ENCODE results near the gene SPON2. TPM values are rescaled to one million over a fixed set of nuclear protein-coding genes. Genes with fewer than 3 reads are reported as not detected.

Gene SPON2
- total RNA-seq, 6 experiments from 2014 or later = 12.0 to 53.5 (median 48.2) TPM

- Mint-ChIP-seq H3K27ac (no peak overlapping the region), H3K4me1 (ENCODE audit: low read depth) (peaks cover 5% of the 10 kb centered on the region; the same call in 1 of the 2 replicates), H3K27me3 (ENCODE audit: insufficient read depth) (peaks cover 5% of the 10 kb centered on the region; the same call in 1 of the 2 replicates), H3K4me3 (no peak overlapping the region), H3K36me3 (ENCODE audit: low read depth) (peaks cover 16% of the 10 kb centered on the region), H3K9me3 (no peaks in the 10 kb centered on the region)
- no peak for TF ChIP-seq CTCF (IDR thresholded peaks at IDR 0.05)
- DNase-seq = no peak
Measured at GRCh38 chr4:1213336-1213995, 41.1 kb upstream of the SPON2 start.

GRCh38 chr4:1212546-1213335, 40.4 kb upstream of the SPON2 start:
- Mint-ChIP-seq H3K4me1 (ENCODE audit: low read depth) (peaks cover 5% of the 10 kb centered on the region; the same call in 1 of the 2 replicates), H3K9me3 (no peaks in the 10 kb centered on the region), H3K4me3 (no peak overlapping the region), H3K36me3 (ENCODE audit: low read depth) (peaks cover 9% of the 10 kb centered on the region; the same call in 1 of the 2 replicates), H3K27me3 (ENCODE audit: insufficient read depth) (peaks cover 5% of the 10 kb centered on the region; the same call in 1 of the 2 replicates), H3K27ac (no peak overlapping the region)
- no peak for DNase-seq
- TF ChIP-seq CTCF (IDR thresholded peaks at IDR 0.05) = no peak

GRCh38 chr4:1211891-1212545, 39.6 kb upstream of the SPON2 start:
- Mint-ChIP-seq H3K4me1 (ENCODE audit: low read depth) (peaks cover 5% of the 10 kb centered on the region; the same call in 1 of the 2 replicates), H3K4me3 (no peak overlapping the region), H3K27me3 (ENCODE audit: insufficient read depth) (peaks cover 5% of the 10 kb centered on the region; the same call in 1 of the 2 replicates), H3K27ac (no peak overlapping the region), H3K36me3 (ENCODE audit: low read depth) (peaks cover 7% of the 10 kb centered on the region; the same call in 1 of the 2 replicates), H3K9me3 (no peaks in the 10 kb centered on the region)
- DNase-seq = no peak
- TF ChIP-seq CTCF (IDR thresholded peaks at IDR 0.05) = no peak

- Mint-ChIP-seq H3K27ac (no peak overlapping the region), H3K27me3 (ENCODE audit: insufficient read depth) (peaks cover 5% of the 10 kb centered on the region; the same call in 1 of the 2 replicates), H3K36me3 (ENCODE audit: low read depth) (peaks cover 7% of the 10 kb centered on the region; the same call in 1 of the 2 replicates), H3K9me3 (no peaks in the 10 kb centered on the region), H3K4me1 (ENCODE audit: low read depth) (peaks cover 5% of the 10 kb centered on the region; the same call in 1 of the 2 replicates), H3K4me3 (no peak overlapping the region)
- no peak for DNase-seq
- no peak for TF ChIP-seq CTCF (IDR thresholded peaks at IDR 0.05)
Measured at GRCh38 chr4:1211371-1211770, 39.0 kb upstream of the SPON2 start.

GRCh38 chr4:1210971-1211370, 38.6 kb upstream of the SPON2 start:
- DNase-seq = no peak
- Mint-ChIP-seq H3K4me3 (no peak overlapping the region), H3K36me3 (ENCODE audit: low read depth) (peaks cover 7% of the 10 kb centered on the region; the same call in 1 of the 2 replicates), H3K27me3 (ENCODE audit: insufficient read depth) (peaks cover 5% of the 10 kb centered on the region; the same call in 1 of the 2 replicates), H3K4me1 (ENCODE audit: low read depth) (peaks cover 5% of the 10 kb centered on the region; the same call in 1 of the 2 replicates), H3K9me3 (no peaks in the 10 kb centered on the region), H3K27ac (no peak overlapping the region)
- no peak for TF ChIP-seq CTCF (IDR thresholded peaks at IDR 0.05)

Data from HFFc6 (cell line).